Medulla oblongata (tissue), 1 donor: Measurements from ENCODE around the gene DRC3.
"Not testable (repeated sequence)": the region's sequence is repeated elsewhere in the genome, so short reads cannot be mapped to it uniquely, and the experiment has no call there.

Experiments used
- DNase-seq: peaks from one replicate; pipeline ENCODE4 v3.0.0-alpha.2; 2015; ENCODE audit errors: extremely low spot score

Gene DRC3

DNA sequence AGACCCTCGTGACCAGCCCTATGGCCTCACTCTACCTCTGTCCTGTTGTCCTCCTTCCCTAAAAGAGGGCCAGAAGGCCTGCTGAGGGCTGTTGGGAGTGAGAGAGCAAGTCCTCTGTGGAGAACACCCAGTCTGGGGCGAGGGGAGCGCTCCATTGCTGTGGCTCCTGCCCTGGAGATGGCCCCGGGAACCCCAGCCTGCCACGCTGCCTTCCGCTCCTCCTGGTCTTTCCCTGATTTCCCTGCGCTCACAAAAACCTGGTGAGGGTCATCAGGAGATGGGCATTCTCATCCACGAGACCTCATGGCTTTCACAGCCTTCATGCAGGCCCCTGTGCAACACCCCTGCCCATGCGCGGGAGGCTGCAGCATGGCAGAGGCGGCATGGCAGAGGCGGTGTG is 21.2 kb downstream of the DRC3 start:
- DNase-seq = no peak

DNA sequence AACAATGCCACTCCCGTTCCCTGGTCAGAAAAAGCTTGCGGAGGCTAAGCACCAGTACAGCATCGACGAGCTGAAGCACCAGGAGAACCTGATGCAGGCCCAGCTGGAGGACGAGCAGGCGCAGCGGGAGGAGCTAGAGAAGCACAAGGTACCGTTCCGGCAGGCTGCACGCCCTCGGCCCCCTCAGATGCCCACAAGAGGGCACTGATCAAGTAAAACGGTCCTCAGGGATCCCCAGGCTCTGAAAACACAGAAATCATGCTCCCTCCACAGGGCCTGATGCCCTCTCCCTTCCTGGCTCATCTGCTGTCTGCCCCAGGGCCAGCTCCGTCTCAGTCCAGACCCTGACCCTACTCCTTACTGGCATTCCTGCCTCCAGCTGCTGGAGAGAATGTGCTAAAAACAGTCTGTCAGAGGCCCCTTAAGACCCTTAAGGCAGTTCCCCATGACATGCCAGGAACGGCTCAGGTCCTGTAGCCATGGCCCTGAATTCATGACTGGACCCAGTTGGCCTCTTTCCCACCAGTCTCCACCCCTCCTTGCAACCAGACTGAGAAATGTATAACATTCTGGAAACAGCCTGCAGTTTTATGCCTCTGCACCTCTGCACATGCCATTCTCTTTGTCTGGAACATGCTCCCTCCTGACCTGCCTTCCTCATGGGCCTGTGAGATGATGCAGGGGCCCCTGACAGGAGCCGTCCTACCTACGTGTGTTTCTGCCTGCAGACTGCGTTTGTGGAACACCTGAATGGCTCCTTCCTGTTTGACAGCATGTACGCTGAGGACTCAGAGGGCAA is 21.8 kb downstream of the DRC3 start:
- no peak for DNase-seq

DNA sequence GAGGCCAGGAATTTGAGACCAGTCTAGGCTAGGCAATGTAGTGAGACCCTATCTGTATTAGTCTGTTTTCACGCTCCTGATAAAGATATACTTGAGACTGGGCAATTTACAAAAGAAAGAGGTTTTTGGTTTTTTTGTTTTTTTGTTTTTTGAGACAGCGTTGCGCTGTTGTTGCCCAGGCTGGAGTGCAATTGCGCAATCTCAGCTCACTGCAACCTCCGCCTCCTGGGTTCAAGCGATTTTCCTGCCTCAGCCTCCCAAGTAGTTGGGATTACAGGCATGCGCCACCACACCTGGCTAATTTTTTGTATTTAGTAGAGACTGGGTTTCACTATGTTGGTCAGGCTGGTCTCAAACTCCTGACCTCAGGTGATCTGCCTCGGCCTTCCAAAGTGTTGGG is 23.2 kb downstream of the DRC3 start:
- DNase-seq = not testable (repeated sequence)

DNA sequence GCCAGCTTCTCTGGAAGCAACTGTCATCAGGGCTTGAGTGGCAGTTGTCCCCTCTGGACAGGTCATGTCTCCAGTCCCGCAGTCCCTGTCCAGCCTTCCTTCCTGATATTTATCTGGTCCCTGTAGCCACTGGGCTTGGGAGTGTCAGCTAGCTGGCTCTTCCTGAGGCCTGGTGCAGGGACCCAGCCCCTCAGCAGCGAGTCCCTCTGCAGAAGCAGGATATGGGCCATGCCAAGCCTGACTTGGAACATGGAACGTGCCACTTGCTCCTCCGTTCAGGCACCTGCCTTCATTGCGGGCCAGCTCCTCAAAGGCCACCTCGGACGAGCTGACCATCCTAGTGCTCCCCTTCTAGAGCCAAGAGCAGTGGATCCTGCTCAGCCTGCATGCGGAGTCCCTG is 26.3 kb downstream of the DRC3 start:
- DNase-seq = no peak

DNA sequence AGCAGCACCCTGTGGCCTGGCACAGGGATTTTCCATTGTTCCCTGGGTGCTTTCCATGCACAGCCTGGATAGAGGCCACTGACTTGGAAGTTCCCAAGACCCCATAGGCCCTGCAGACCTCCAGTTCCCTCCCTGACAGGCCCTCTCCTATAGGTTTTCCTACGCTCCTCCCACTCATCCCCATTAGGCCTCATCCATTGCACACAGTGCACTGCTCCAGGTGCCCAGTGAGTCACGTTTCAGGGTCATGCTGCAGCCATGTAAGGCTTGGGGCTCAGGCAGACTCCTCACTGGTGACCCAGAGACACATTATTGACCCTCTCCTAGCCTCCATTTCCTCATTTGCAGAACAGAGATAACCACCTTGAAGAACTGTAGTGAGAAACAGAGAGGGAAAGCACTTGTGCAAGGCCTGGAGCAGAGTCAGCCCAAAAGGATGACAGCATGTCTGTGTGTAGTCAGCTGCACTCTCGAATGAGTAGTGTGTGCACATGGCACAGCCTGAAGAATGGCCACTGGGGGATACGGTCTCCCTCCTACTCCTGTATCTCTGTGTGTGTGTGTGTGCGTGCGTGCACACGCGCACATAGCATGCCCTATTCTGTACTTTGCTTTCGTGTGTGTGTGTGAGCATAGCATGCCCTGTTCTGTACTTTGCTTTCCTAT is 26.8 kb downstream of the DRC3 start:
- DNase-seq = no peak

DNA sequence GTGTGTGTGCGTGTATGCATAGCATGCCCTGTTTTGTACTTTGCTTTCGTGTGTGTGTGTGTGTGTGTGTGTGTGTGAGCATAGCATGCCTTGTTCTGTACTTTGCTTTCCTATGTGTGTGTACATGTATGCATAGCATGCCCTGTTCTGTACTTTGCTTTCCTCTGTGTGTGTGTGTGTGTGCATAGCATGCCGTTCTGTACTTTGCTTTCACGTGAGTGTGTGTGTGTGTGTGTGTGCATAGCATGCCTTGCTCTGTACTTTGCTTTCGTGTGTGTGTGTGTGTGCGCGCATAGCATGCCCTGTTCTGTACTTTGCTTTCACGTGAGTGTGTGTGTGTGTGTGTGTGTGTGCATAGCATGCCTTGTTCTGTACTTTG is 27.4 kb downstream of the DRC3 start:
- DNase-seq = no peak

DNA sequence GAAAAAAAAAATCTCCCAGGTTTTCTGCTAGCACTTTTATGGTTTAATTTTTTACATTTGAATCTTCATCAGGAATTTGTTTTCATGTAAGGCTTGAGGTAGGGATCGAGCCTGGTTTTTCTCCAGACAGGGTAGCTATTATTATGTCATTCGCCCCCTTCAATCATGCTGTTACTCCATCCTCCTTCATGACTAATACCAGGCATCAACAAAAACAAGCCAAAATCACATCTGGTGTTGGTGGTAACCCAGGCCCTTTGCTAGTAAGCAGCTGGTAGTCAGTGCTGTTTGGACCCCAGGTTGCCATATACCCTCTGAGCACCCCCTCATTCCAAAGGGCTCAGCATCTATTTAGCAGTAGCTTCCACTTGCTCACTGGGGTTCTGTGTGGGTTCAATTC is 29.5 kb downstream of the DRC3 start:
- no peak for DNase-seq

DNA sequence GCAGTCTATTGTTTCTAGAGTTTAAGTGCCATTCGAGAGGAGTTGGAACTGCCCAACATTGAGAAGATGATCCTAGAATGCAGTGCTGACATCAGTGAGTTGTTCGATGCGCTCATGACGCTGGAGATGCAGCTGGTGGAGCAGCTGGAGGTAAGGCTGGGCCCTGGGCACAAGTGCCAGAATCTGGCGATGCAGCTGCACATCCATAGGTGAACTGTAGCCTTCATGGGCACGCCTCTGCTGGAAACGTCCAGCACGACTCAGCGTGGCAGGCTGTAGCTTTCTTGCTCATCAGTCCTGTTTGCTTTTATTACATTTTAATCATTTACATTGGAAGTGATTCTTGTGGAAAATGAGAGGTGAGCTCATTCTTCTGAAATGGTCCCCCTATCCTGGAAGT is 31.7 kb downstream of the DRC3 start:
- DNase-seq = no peak

DNA sequence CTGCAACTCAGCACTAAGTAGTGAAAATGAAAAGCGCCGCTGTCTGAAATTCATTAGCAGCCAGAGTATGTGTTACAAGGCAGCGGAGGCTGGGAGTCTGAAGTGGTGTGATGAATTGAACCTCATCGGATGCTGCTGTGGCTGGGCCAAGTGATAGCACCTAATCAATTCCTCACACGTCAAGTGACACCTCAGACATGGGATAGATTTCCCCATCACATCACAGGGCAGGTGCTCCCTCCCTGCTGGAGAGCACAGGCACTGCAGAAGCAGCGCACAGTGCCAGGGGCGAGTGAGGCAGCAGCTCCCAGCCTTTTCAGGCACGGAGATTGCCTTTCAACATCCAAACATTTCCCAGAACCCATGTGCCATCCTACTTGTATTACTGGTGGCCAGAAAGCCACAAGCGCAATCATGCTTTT is 32.2 kb downstream of the DRC3 start:
- no peak for DNase-seq

DNA sequence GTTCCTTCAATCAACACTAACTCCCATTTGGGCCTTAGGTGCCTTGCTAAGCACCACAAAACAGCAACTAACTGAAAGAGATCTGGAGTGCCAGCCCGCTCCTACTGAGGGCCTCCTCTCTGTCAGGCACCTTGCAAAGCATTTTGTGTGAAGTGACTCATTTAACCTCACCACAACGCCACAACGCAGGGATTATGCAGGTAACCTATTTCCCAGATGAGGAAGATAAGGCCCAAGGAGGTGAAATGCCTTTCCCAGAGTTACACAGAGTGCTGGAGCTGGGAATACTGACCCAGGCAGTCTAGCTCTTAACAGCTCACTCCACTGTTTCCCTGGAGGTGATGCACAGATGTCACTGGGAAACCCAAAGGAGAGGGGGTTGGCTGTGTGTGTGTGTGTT is 32.8 kb downstream of the DRC3 start:
- DNase-seq = no peak

DNA sequence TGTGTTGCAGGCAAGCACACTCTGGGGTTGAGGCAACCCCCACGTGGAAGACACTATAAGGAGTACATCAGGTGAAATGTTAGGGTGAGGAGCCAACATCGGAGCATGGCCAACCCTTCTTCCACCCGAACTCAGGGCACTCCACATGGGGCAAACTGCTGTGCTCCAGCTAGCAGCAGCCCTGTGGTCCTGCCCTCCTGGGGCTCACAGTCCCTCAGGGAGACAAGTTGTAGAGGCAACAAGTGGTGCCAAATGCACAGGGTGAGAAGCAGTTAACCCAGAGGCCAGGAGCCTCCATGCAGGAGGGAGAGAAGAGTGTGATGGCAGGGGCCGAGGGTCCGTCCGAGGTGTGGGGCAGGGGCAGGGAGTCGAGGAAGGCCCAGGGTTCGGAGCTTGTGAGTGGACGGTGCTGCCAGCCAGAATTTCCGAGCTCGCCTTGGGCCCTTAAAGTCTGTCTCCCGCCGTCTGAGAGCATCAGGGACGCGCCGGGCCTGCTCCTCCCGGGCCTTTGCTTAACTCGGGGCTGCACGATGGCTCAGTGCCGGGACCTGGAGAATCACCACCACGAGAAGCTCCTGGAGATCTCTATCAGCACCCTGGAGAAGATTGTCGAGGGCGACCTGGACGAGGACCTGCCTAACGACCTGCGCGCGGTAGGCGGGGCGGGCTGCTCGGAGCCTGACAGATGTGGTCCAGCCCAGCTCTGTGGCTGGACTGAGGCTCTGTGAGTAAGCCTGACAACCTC is 34.0 kb downstream of the DRC3 start:
- DNase-seq = no peak

DNA sequence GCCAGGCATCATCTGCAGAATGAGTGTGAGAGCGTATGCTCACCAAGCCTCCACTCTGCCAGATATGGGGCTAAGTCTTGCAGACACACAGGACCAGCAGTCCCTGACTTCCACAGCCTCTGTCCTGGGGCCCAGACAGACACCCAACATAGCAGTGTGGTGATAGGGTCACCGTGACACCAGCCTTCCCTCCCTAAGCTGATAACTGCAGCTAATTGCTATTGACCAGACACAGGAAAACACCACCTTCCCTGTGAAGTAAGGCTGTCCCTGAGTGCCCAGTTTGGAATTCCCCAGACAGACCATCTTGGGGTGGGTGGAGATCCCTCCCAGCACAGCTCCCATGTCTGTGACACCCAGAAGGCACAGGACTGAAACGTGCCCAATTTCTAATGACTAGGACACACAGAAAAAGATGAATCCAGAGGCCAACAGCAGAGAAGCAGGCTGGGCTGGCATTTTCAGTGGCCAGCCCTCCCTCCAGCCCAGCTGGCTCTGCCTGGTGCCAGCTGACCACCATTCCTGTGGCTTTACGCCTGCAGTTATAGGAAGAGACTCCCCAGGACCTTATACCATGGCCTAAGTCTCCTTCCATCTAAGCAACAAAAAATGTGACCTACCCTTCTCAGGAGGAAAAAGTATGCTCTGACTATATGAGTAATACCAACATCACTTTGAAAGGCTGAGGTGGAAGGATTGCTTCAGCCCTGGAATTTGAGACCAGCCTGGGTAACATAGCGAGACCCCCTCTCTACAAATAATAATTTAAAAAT is 36.0 kb downstream of the DRC3 start:
- DNase-seq = no peak

DNA sequence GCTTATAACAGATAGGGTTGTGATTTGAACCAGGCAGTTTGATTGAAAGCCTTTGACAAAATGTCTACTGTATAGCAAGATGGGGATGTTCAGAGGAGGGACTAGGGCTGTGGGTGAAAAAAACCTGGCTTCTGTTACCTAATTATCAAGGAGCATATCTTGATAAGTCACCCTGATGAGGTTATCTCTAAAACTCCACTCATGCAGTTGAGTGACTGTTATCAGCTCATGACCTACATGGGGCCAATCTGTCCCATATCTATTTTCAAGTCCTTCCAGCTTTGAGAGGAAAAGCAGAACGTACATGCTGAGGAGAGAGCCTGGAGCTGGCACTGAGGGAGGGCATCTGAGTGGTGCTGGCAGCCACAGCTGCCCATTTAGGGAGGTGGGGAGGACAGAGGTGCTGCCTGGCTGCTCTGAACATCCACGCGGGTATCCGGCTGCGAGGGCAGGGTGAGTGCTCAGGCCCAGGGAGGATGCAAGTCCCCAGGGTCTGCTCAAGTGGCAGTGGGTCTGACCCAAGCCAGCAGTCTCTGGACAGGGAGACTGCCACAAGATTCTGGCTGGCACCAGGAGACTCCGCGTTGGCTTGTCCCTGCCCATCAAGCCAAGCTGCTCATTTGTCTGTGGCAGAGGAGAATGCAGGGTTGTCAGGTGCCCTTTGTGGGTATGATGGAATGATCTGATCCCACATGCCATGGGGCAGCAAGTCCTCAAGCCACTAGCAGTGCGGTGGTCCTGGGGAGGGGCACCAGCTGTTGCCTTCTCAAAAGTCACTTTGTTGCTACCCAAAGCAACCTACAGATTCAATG is 37.2 kb downstream of the DRC3 start:
- DNase-seq = no peak

DNA sequence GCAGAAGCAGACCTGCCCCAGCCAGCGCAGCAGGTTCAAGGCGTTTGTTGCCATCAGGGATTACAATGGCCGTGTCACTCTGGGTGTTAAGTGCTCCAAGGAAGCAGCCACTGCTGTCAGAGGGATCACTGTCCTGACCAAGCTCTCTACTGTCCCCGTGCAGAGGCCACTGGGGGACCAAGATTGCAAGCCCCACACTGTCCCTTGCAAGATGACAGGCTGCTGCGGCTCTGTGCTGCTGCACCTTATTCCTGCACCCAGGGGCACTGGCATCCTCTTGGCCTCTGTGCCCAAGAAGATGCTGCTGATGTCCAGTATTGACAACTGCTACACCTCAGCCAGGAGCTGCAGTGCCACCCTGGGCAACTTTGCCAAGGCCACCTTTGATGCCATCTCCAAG is 38.6 kb downstream of the DRC3 start:
- no peak for DNase-seq

DNA sequence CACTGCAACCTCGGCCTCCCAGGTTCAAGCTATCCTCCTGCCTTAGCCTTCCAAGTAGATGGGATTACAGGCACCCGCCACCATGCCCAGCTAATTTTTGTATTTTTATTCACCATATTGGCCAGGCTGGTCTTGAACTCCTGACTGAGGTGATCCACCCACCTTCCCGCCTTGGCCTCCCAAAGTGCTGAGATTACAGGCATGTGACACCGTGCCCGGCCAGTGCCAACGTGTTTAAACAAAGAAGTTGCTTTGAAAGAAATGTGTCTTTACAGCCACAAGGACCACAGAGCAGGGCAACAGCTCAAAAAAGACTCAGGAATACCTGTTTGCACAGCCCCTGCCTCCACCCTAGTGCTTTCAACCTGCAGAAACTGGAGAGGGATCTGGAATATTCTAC is 41.3 kb downstream of the DRC3 start:
- DNase-seq = no peak

DNA sequence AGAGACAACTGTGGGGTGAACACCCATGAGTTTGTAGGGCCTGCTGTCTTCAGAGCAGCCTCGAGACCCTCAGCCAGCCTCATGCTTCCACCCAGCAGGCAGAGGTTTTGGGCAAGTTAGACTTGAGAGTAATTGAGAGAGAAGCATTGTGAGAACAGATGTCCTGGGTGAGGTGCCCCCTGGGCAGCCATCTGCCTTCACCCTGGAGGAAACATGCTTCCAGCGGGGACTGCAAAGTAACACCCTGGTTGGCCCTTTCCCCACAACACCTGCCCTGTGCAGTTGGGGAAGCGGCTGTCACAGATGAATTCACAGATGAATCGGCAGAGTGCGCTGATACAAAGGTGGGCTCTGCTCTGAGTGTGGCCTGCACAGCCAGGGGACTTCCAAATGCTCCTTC is 42.9 kb downstream of the DRC3 start:
- DNase-seq = no peak

DNA sequence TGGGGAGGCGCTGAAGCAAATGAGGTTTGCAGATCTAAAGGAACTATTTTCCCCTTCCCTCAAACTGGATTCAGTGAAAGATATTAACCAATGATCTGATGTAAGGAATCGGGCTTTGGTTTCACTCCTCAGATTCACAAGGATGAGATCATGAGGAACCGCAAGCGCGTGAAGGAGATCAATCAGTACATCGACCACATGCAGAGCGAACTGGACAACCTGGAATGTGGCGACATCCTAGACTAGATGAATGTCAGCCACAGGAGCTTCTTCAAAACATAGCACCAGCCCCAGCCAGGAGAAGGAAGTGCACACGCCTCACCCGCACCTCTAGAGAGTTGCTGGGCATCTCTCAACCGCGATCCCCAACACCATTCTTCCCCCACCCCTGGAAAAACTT is 43.8 kb downstream of the DRC3 start:
- DNase-seq = no peak

DNA sequence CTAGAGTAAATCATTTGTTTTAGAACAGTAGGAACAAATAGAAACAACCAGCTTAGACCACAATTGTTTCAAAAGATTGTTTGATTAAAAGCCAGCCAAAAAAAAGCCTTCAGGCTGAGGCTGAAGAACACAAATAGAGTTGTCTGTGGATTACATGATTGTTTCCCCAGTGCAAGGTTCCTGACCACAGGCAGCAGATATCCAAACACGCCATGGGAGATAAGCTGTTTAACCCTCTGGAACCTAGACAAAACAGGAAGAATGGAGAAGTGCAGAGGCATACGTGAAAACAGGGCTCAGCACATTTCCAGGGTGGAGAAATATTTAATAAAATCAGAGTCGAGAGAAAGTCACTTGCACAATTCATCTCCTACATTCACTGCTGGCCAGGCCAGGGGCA is 45.3 kb downstream of the DRC3 start:
- DNase-seq = no peak

DNA sequence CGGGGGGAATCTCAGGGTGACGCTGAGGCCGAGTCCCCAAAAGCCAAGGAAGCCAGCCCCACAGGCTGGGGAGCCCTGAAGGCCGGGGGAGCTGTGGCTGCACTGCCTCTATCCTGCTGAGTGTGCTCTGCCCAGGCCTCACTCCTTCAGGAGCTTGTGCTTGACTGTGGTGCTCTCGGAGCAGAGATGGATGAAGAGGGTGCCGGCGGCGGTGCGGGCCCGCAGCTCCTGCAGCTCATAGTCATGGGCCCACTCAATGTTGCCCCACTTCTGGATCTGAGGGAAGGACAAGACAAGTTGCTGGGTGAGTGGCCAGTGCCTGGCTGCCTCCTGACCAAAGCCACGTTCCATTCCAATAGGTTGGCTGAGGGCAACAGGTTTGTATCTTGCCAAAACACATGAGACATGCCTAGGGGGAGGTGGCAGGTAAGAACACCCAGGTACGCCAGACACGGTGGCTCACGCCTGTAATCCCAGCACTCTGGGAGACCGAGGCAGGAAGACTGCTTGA is 45.8 kb downstream of the DRC3 start:
- DNase-seq = no peak

DNA sequence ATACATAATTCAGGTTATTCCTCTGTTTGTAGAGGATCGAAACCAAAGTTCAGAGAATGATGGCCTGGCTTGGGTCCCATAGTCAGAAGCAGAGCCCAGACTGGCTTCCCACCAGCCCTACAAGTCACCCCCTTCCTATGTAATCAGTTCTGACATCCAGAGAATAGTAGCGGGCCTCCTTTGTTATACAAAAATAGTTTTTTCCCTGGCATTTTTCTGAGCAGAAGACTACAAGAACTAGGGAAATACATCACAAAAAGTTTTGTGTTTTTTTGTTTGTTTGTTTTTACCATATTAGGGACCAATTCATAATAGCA is 47.1 kb downstream of the DRC3 start:
- DNase-seq = no peak

DNA sequence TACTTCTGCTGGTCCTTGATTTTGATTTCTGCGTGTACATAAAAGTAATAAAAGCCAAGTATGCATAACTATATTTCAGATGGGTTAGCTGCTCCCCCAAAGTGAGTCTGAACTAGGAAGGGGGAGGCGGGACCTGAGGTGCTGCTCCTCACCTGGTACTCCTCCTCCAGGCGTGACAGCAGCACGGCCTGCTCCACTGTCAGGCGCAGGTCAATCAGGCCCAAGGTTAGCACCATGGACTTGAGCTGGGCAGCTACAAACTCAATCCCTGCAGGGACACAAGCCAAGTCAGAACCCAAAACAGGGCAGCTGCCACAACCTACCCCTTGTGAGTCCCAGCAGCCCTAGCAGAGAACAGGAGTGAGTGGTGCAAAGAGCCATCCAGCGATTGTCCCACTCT is 48.3 kb downstream of the DRC3 start:
- DNase-seq = no peak
